Measurements from ENCODE around the gene ADAM17.
"Not testable (repeated sequence)": the region's sequence is repeated elsewhere in the genome, so short reads cannot be mapped to it uniquely, and the experiment has no call there.

ADAM17 gene

DNA sequence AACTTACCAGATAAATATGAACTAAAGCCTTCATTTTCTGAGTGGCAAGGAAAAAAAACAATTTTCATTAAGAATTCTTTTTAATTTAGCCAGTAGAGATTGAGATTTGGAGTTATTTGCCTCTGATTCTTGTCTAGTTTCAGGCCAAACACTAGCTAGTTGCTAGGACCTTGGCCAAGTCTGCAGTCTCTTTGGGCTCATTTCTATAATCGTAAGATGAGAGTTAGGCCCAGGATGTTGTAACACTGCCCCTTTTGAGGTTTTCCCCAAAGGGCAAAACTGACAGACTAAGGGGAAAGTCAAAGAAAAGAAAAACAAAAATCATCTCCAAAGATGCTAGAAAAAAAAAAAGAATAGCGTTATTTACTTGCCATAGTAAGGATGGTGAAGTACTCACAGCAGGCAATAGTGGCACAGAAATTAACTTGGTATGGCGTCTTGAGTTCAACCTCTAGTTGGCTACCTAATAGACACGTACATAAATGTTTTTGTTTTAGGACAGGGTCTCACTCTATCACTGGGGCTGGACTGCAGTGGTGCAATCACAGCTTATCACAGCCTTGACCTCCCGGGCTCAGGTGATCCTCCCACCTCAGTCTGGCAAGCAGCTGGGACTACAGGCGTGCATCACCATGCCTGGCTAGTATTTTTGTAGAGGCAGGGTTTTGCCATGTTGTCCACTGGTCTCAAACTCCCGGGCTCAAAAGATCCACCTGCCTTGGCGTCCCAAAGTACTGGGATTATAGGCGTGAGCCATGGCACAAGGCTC lies 23.0 kb upstream of the ADAM17 start:
- Mint-ChIP-seq H3K4me1 (peaks cover under 1% of the 10 kb centered on the region), H3K4me3 (no peak overlapping the region), H3K9me3 (no peaks in the 10 kb centered on the region), H3K27ac (no peak overlapping the region), H3K36me3 (peaks cover 7% of the 10 kb centered on the region), H3K27me3 (no peaks in the 10 kb centered on the region)
- no peak for ATAC-seq

DNA sequence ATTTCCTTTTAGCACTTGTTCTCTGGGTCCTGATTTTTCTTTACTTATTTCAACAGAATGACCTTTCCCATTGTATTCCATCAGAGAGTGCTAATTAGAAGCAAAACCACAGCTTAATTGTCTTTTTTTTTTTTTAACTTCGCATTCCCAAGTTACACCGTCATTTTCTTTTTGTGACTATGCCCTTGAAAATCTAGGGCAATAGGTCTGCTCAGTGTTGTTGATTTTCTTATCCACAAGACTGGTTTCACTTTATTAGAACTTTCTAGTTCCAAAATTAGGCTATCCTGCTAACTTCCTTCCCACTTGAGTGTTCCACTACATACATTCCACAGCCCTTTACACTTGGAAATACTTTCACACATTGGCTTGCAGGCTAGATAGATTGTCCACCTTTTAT lies 18.7 kb upstream of the ADAM17 start:
- no peak for ATAC-seq
- H3K9me3 Mint-ChIP-seq: no peaks in the 10 kb centered on the region
- H3K36me3 Mint-ChIP-seq: no peaks in the 10 kb centered on the region
- H3K27ac Mint-ChIP-seq: no peak overlapping the region
- H3K4me3 Mint-ChIP-seq: no peak overlapping the region
- peaks cover 12% of the 10 kb centered on the region for H3K4me1 Mint-ChIP-seq
- H3K27me3 Mint-ChIP-seq: no peaks in the 10 kb centered on the region

DNA sequence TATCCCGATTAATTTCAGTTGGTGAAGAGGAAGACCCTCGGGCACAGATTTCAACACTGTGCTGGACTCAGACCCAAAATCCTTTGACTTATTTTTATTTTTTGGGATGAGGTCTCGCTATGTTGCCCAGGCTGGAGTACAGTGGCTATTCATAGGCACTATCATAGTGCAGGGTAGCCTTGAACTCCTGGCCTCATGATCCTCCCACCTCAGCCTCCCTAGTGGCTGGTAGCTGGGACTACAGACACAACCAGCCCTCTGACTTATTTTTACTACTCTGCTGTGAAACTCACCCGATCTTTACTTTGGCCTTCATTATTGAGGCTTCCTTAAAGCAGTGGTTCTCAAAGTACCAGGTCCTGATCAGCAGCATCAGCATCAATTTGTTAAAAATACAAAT lies 18.2 kb upstream of the ADAM17 start:
- Mint-ChIP-seq H3K4me1 (peaks cover 12% of the 10 kb centered on the region), H3K36me3 (no peaks in the 10 kb centered on the region), H3K27me3 (no peaks in the 10 kb centered on the region), H3K4me3 (no peak overlapping the region), H3K27ac (peak overlapping the region; percentile 28), H3K9me3 (no peaks in the 10 kb centered on the region)
- ATAC-seq: no peak

DNA sequence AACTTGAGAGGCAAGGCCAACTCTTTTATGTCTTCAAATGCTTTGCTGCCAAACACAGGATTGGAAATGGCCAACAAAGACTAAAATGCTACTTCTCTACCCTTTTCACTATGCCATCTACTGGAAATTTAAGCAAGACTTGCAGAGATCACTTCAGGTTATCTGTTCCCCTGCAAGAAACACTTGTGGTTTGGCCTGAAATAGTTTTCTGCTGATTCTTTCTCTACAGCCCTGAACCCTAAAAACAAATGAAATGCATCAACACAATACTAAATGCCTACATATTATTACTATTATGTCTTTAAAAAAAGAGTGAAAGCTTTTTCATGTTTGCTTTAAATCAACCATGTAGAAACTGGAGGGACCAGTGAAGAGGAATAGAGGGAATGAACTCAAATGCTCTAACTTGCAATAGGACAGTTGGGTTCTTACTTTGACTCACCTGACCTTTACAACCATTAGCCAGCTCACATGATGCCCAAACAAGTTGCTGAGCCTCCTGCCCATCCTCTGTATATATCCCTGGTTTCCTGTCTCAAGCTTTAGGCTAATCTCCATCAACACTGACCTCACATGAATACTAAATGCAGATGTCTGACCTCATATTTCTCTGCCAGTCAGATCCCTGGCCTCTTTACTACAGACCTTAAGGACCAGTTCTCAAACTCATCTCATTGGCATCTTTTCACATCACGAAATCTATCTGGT lies 17.5 kb upstream of the ADAM17 start:
- peak; percentile 70 for ATAC-seq
- H3K27me3 Mint-ChIP-seq: no peaks in the 10 kb centered on the region
- H3K4me1 Mint-ChIP-seq: peaks cover 12% of the 10 kb centered on the region
- H3K36me3 Mint-ChIP-seq: no peaks in the 10 kb centered on the region
- no peaks in the 10 kb centered on the region for H3K9me3 Mint-ChIP-seq
- peak overlapping the region; percentile 28 for H3K27ac Mint-ChIP-seq
- H3K4me3 Mint-ChIP-seq: no peak overlapping the region

DNA sequence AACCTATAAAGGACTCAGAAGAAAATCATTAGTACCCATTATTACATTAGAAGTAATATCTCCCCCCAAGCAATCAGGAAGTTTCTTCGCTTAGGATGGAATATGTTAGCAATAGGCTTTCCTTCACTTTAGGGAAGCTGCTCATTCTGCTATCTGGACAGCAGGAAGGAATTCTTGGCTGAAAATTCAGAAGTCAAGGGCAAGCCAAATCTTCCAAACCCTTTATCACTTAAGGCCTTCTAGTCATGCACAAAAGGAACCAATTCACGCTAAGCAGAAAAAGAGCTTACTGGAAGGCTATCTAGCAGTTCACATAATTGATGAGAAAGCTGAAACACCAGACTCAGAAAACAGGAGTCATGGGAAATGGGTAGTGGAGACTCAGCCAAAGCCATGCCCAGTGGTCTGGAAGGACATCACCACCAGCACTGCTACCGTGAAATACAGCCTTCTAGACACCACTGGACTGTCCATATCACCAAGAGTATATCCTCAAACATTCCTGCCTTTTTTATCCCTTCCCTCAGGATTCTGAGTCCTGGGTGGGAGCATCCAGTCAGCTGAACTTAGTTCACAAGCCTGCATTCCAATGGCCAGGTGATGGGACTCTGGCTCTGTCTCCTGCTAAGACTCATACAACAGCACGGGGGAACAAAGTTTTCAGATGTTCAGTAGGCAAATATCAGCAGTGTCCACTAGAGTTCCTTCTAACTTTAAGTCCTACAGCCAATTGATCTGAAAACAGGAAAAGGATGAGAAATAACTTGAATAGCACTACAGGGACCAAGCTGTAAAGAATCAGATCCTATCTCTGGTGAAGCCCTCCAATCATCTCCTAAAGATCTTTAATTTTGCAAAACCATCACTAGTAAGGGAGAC lies 14.8 kb upstream of the ADAM17 start:
- Mint-ChIP-seq H3K9me3 (no peaks in the 10 kb centered on the region), H3K27ac (no peak overlapping the region), H3K4me3 (no peak overlapping the region), H3K36me3 (no peaks in the 10 kb centered on the region), H3K27me3 (no peaks in the 10 kb centered on the region), H3K4me1 (peaks cover 12% of the 10 kb centered on the region)
- no peak for ATAC-seq

DNA sequence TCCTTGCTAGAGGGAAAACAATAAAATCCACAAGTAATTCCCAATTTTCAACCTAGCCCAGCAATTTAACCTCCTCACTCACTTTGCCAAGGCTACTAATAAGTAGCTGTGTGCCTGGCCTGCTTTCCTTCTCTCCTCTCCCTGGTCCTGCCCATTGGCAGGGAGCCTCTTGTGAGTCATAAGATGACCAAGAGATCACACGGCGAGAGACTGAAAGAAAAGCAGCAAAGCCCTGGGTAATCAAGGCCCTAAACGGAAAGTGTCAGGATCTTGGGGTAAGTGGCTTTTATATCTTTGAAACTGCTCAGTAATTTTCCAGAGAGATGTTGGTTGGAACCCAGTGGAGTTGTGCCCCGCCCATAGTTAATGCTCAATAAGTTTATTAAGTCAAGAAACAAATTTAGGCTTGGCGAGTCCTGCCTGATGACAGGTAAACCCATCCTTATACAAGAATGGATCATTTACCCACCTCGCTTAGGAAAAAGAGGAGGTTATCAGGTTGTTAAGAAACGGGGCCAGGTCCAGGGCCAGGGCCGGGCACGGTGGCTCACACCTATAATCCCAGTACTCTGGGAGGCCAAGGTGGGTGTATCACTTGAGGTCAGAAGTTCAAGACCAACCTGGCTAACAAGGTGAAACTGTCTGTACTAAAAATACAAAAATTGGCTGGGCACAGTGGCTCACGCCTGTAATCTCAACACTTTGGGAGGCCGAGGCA lies 10.0 kb upstream of the ADAM17 start:
- Mint-ChIP-seq H3K4me3 (no peak overlapping the region), H3K4me1 (no peaks in the 10 kb centered on the region), H3K36me3 (no peaks in the 10 kb centered on the region), H3K27ac (no peak overlapping the region), H3K27me3 (no peaks in the 10 kb centered on the region), H3K9me3 (no peaks in the 10 kb centered on the region)
- ATAC-seq: no peak

DNA sequence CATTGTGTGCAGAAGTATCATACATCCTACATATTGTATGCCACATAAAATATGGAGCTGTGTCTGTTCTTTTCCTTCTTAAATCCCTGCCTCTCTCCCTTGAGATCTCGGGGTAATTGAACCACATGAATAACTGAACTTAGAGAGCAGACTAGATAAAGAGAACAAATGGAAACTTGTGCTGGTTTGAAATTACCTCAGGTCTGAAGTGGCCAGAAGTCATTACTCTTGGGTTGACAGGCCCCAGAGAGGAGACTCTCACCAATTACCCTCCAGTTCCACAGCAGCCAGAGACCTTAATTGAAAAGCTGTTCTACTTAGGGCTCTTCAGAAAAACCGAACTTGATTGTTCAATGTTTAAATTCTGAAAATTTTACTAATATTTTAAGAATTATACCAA lies 5.0 kb upstream of the ADAM17 start:
- H3K4me1 Mint-ChIP-seq: peaks cover 17% of the 10 kb centered on the region
- no peak for ATAC-seq
- peaks cover 5% of the 10 kb centered on the region for H3K36me3 Mint-ChIP-seq
- no peaks in the 10 kb centered on the region for H3K9me3 Mint-ChIP-seq
- no peak overlapping the region for H3K27ac Mint-ChIP-seq
- H3K27me3 Mint-ChIP-seq: no peaks in the 10 kb centered on the region
- no peak overlapping the region for H3K4me3 Mint-ChIP-seq

DNA sequence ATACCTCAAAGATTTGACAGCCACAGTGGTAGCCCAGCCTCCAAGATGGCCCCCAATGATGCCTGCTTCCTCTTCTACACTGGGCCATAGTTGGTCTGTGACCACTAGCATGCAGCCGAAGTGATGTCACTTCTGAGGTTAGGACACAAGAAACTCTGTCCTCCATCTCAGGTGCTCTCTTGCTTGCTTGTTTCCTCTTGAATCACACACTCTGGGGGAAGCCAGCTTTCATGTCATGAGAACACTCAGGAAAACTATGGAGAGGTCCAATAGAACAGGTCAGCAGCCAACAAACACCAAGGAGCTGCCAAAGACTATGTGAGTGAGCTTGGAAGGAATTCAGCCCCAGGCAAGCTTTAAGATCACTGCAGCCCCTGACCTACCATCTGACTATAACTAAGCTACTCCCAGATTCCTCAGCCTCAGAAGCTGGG lies 3.3 kb upstream of the ADAM17 start:
- H3K27ac Mint-ChIP-seq: no peak overlapping the region
- peaks cover 5% of the 10 kb centered on the region for H3K36me3 Mint-ChIP-seq
- no peaks in the 10 kb centered on the region for H3K9me3 Mint-ChIP-seq
- ATAC-seq: no peak
- no peak overlapping the region for H3K4me3 Mint-ChIP-seq
- no peaks in the 10 kb centered on the region for H3K27me3 Mint-ChIP-seq
- peaks cover 32% of the 10 kb centered on the region for H3K4me1 Mint-ChIP-seq

DNA sequence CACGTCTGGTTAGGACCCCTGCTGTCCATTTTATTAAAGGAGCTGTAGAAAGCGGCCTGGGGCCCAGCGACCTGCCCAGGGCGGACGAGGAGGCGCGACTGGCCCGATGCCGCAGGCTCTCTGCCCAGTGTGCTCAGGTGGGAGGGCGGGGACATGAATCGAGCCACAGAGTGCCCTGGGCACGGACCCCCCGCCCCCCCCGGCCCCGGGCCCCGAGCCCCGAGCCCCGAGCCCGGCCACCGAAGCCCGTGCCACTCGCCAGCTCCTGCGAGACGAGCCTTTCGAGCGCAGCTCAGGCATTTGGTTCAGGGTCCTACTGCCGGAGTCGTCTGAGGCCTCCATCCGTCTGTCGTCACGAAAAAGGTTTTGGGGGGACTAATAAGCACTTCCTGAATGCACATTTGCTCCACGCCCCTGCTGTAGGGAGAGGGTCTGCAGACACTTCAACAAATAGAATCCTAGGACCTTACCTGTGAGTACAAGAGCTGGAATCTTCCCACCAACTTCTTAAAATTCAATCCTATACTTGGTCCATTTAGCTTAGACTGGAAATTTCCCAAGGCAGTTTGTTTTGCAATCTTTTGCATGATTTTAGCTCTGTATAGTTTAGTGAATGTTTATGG lies 602 bp upstream of the ADAM17 start:
- H3K36me3 Mint-ChIP-seq: peaks cover 5% of the 10 kb centered on the region
- H3K27ac Mint-ChIP-seq: peak overlapping the region; percentile 99
- no peaks in the 10 kb centered on the region for H3K27me3 Mint-ChIP-seq
- peak; percentile 68 for ATAC-seq
- no peaks in the 10 kb centered on the region for H3K9me3 Mint-ChIP-seq
- H3K4me3 Mint-ChIP-seq: peak overlapping the region; percentile 96
- H3K4me1 Mint-ChIP-seq: peaks cover 59% of the 10 kb centered on the region

DNA sequence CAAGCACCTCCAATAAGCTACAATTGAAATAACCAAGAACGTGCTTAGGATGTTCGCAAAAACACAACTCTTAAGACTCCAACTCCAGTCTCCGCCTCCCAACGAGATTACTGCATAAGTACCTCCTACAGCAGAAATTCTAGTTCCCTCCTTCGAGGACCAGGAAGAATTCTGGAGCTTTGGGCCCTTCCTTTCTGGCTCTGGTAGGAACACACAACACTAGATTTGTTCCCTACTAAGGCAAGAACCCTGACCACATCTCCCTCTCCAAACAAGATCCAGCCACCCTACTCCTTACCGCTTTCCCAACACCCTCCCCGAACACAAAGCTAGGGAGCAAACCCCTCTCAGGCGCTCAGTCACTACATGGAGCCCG lies 721 bp downstream of the ADAM17 start:
- no peak for ATAC-seq
- H3K27me3 Mint-ChIP-seq: no peaks in the 10 kb centered on the region
- H3K27ac Mint-ChIP-seq: peak overlapping the region; percentile 99
- H3K4me1 Mint-ChIP-seq: peaks cover 68% of the 10 kb centered on the region
- H3K36me3 Mint-ChIP-seq: peaks cover 5% of the 10 kb centered on the region
- H3K4me3 Mint-ChIP-seq: peak overlapping the region; percentile 96
- no peaks in the 10 kb centered on the region for H3K9me3 Mint-ChIP-seq

DNA sequence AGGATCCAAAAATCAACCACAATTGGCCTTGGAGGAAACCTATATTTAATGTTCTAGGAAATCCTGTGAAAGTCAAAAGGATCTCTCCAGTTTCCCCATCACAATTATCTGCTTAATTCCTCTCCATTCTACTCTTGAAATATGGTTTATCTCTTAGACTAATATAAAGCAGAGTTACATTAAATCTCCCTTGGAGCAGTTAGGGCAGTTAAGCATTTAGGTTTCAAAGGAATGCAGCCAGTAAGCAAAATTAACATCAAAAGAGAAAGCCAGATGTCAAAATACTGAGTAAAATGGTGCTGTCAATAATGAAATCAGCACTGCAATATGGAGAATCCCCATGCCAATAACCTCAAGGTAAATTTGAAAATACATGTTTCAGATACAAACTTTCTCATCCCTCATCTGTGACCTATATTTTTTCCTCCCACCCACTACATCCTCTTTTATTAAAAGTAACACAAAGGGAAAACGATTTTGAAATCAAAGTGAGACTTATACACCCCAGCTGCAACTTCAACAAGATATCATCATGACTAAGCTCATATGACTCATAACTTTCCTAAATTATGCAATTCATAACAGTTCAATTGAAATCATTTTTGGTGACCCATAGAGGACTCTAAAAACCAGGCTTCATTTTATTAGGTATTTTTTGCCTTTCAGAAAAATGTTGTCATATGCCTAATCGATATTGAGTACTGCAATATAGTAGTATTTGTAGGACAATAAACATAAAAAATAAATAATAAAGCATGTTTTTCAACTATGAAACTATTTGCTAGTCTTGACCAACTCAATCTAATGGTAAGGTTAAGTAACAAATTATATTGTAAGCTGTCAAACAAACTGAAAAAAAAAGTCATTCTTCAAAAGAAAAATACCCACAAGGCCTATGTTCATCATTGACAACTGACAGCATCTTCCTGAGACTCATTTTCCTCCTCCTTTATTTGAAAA lies 3.1 kb downstream of the ADAM17 start:
- Mint-ChIP-seq H3K9me3 (no peaks in the 10 kb centered on the region), H3K4me1 (peaks cover 81% of the 10 kb centered on the region), H3K36me3 (no peaks in the 10 kb centered on the region), H3K27me3 (no peaks in the 10 kb centered on the region), H3K4me3 (peak overlapping the region; percentile 57), H3K27ac (peak overlapping the region; percentile 73)
- no peak for ATAC-seq

DNA sequence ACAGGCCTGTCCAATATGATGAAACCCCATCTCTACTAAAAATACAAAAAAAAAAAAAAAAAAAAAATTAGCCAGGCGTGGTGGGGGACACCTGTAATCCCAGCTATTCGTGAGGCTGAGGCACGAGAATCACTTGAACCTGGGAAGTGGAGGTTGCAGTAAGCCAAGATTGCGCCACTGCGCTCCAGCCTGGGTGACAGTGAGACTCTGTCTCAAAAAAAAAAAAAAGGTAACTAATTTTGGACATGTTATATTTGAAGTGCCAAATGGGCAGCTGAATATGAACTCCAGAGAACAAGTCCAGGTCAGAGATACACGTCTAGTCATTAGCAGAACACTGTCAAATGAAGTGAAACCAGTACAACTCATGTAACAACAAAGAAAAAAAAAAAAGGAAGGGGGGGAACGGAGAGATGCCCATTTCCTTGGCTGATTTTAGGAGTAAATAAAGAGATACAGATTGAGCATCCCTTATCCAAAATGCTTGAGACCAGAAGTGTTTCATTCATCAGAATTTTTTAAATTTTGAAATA lies 4.7 kb downstream of the ADAM17 start:
- not testable (repeated sequence) for ATAC-seq, H3K9me3 Mint-ChIP-seq, H3K27me3 Mint-ChIP-seq, H3K36me3 Mint-ChIP-seq
- Mint-ChIP-seq H3K27ac (peak overlapping the region; percentile 73), H3K4me3 (peak overlapping the region; percentile 72), H3K4me1 (peaks cover 88% of the 10 kb centered on the region)

DNA sequence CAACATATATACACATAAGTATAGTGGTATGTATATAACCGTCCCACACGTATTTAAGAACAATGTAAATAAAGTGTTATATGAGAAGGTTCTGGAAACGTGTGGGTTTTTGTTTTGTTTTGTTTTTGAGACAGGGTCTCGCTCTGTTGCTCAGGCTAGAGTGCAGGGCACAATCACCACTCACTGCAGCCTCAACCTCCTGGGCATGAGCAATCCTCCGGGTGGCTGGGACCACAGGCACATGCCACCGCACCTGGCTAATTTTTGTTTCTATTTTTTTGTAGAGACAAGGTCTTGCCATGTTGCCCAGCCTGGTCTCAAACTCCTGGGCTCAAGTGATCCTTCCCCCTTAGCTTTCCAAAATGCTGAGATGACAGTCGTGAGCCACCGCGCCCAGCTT lies 6.2 kb downstream of the ADAM17 start:
- H3K27ac Mint-ChIP-seq: peak overlapping the region; percentile 92
- peak overlapping the region; percentile 27 for H3K4me3 Mint-ChIP-seq
- ATAC-seq: peak; percentile 59
- H3K4me1 Mint-ChIP-seq: peaks cover 93% of the 10 kb centered on the region
- H3K9me3 Mint-ChIP-seq: no peaks in the 10 kb centered on the region
- H3K27me3 Mint-ChIP-seq: no peaks in the 10 kb centered on the region
- no peaks in the 10 kb centered on the region for H3K36me3 Mint-ChIP-seq

Data from stimulated activated memory B cell treated with anti-CD40 and anti-IgM and Interleukin-4, amounts not matched to agents 10 μg/mL and 1 μg/mL and 100 μg/mL, for 72 hours (primary cell).